Spleen (tissue), 11 donors: ENCODE data around the gene ABHD17B. TPM values are rescaled to one million over a fixed set of nuclear protein-coding genes. Genes with fewer than 3 reads are reported as not detected.

ENCODE experiments used
- DNase-seq: peaks from one replicate; pipeline ENCODE4 v3.0.0-alpha.2; 2020
- H3K27ac ChIP-seq, 8 donors: fragments of 200-600 bp; sonication (generic) in 7 of 8; 1 replicate in 4 of 8; 2 replicates in 4 of 8; pipeline versions ENCODE4 v1.5.0 to v1.8.0; 2016 to 2021; ENCODE audit warnings: inconsistent platforms in 4 of 8, mild to moderate bottlenecking in 4 of 8, moderate library complexity in 1 of 8
- H3K27me3 ChIP-seq, 7 donors: fragments of 200-600 bp; sonication (generic) in 6 of 7; replicated peaks in 1 of 7; 1 replicate in 4 of 7; 2 replicates in 3 of 7; pipeline versions ENCODE4 v1.5.0 to v1.8.0; 2016 to 2021; ENCODE audit warnings: inconsistent platforms in 3 of 7, mild to moderate bottlenecking in 1 of 7
- H3K36me3 ChIP-seq, 6 donors: fragments of 200-600 bp; sonication (generic) in 5 of 6; 1 replicate in 4 of 6; 2 replicates in 2 of 6; pipeline versions ENCODE4 v1.5.0 to v1.8.0; 2016 to 2021; ENCODE audit warnings: inconsistent platforms in 2 of 6
- H3K4me1 ChIP-seq, 6 donors: fragments of 200-600 bp; sonication (generic) in 5 of 6; 1 replicate in 3 of 6; 2 replicates in 3 of 6; pipeline versions ENCODE4 v1.5.0 to v1.8.0; 2016 to 2021; ENCODE audit warnings: inconsistent platforms in 3 of 6
- H3K4me3 ChIP-seq, 8 donors: fragments of 200-600 bp; sonication (generic) in 7 of 8; 1 replicate in 4 of 8; 2 replicates in 4 of 8; pipeline versions ENCODE4 v1.5.0 to v1.8.0; 2016 to 2021; ENCODE audit warnings: inconsistent platforms in 4 of 8, mild to moderate bottlenecking in 4 of 8, moderate library complexity in 2 of 8
- H3K9me3 ChIP-seq, 8 donors: fragments of 200-600 bp; sonication (generic) in 7 of 8; 1 replicate in 4 of 8; 2 replicates in 4 of 8; pipeline versions ENCODE4 v1.5.0 to v1.8.0; 2016 to 2021; ENCODE audit warnings: inconsistent platforms in 4 of 8
- CTCF ChIP-seq, 11 experiments: fragments of 200-600 bp in 7 of 11; fragments of 450-650 bp in 4 of 11; sonication (generic) in 4 of 11; IDR thresholded peaks in 8 of 11; conservative IDR thresholded peaks in 3 of 11; 1 replicate in 7 of 11; 2 replicates in 4 of 11; pipeline versions ENCODE4 v1.4.0 to v1.8.0; 2016 to 2021; ENCODE audit warnings: antibody characterized with exemption in 11 of 11, inconsistent platforms in 4 of 11, mild to moderate bottlenecking in 1 of 11
- POLR2A ChIP-seq, 3 donors: fragments of 450-650 bp; IDR thresholded peaks; one replicate each; pipeline ENCODE4 v1.5.1; 2017; ENCODE audit warnings: antibody characterized with exemption in 3 of 3, mild to moderate bottlenecking in 1 of 3
- POLR2AphosphoS5 ChIP-seq, 3 donors: sonication (generic); formaldehyde crosslinking; IDR thresholded peaks; one replicate each; pipeline ENCODE4 v1.5.1; 2017; ENCODE audit warnings: antibody characterized with exemption in 3 of 3
- WGBS, 5 donors: extraction: QIAGEN DNeasy Blood & Tissue Kit in 3 of 5; methylation state at CpG; one replicate each; pipeline versions ENCODE4 v1.1.5 to v1.1.7; 2013 to 2018; 5-methylcytosine and 5-hydroxymethylcytosine counted together
- intact Hi-C: fragments of 100-400 bp; cut with DNase I; formaldehyde crosslinking; loops from one replicate; pipeline ENCODE4 v1.15.0; 2023; ENCODE audit warnings: low total_unique reads
- polyA plus RNA-seq, 3 donors: library from polyadenylated mRNA; stranded (reverse); fragments of 200-250 nt; gene quantifications; one replicate each; pipeline ENCODE4 v1.2.1, GENCODE V29; 2013
- total RNA-seq, 7 donors: library from RNA; depleted of rRNA in 3 of 7; stranded (reverse); fragments of >200 nt in 3 of 7; fragmentation: NEBNext Ultra II Directional in 4 of 7; extraction: Animal tissue kit (Norgen Biotek cat#: 25700) in 4 of 7; gene quantifications; one replicate each; pipeline versions ENCODE4 v1.1.0 to v1.2.1, GENCODE V29; 2016 to 2021
- donor health status: healthy with polysubstance abuse.
- donor health status: DM: no; HTN: no; CAD: no; lungs with moderate emphysema.
- donor health status: DM: no; HTN: no; CAD: no.
- donor health status: Bipolar disorder and iron deficiency.
- donor health status: healthy.
- donor health status: DM: no; HTN: no; CAD: no.
- donor health status: DM: yes; HTN: yes; CAD: no.

The ABHD17B gene
- total and polyA plus RNA-seq, 10 donors: 3.6 to 26.6 (median 15.6) TPM

DNA sequence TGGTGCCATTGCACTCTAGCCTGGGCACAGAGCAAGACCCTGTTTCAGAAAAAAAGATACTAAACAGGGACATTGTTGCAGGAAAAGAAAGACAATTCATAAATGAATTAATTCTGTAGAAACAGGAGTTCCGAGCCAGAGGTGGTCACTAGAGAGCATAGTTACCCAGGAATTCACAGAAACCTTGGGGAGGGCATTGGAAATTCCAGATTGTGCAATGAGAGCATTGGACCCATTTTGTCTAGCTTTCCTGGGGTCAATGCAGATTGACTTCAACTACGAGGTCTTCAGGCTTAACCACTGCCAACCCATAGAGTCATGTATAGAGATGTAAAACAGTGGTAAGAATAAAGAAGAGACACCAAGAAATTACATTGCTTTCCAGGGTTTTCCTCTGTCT, 63.1 kb downstream of the ABHD17B start:
- H3K4me1 ChIP-seq: no peaks in the 10 kb centered on the region
- TF ChIP-seq POLR2AphosphoS5 (IDR thresholded peaks at IDR 0.05) (no peak), POLR2A (IDR thresholded peaks at IDR 0.05) (no peak), CTCF (IDR thresholded peaks at IDR 0.05 in 8 of 11, conservative IDR thresholded peaks at IDR 0.05 in 3 of 11) (no peak)
- H3K27ac ChIP-seq: no peak overlapping the region
- 77 to 94% (median 81%) methylated on average over 2 of the region's 2 CpGs for WGBS, 5 donors
- intact Hi-C loops: no loop called here
- no peaks in the 10 kb centered on the region for H3K27me3 ChIP-seq
- H3K4me3 ChIP-seq: no peak overlapping the region
- no peaks in the 10 kb centered on the region for H3K36me3 ChIP-seq
- peaks cover 0 to 8% (median 0%) of the 10 kb centered on the region in 8 donors for H3K9me3 ChIP-seq
- DNase-seq: no peak

DNA sequence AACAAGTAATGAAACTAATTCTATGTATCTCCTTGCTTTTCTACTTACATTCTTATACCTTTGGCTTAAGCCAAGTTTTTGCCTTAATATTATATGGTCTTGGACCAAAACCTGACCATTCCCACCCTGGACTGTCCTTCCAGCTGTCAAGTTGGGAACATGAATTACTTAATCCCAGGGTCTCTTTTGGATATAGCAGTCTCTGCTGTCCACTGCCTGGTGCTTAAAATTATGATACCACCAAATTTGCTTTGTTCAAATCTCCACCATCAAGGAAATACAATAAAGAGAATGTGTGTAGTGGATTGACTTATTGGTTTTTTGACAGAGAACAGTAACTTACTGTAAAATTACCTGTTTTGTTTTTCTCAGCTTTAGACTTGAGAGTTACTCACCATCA, 66.2 kb downstream of the ABHD17B start:
- Histone ChIP-seq H3K4me3 (no peak overlapping the region), H3K4me1 (no peaks in the 10 kb centered on the region), H3K9me3 (peaks cover 0 to 7% (median 0%) of the 10 kb centered on the region in 8 donors), H3K27me3 (no peaks in the 10 kb centered on the region), H3K36me3 (no peaks in the 10 kb centered on the region), H3K27ac (no peak overlapping the region)
- no peak for DNase-seq
- no peak for TF ChIP-seq POLR2AphosphoS5 (IDR thresholded peaks at IDR 0.05)
- no peak for TF ChIP-seq CTCF (IDR thresholded peaks at IDR 0.05 in 8 of 11, conservative IDR thresholded peaks at IDR 0.05 in 3 of 11)
- TF ChIP-seq POLR2A (IDR thresholded peaks at IDR 0.05): no peak
- intact Hi-C loops: no loop called here

DNA sequence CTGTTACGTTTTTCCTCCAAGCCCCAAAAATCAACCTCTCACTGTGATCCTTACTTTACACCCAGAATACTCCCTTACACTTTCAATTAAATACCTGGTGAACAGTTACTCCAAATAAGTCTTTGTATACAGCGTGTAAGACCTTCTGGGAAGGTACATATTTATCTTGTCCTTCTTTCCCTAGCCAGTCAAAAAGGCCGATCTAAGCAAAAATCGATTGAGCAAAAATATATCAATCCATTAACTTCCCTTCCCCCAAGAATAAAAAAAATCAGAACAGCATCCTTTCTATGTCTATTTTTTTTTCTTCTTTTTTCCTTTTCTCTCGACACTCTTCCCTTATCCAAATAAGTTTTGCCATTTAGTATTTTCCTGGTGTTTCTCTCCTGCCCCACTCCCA, 71.3 kb downstream of the ABHD17B start:
- intact Hi-C loops: no loop called here
- 87 to 95% (median 93%) methylated on average over 5 of the region's 5 CpGs for WGBS, 5 donors

GRCh38 chr9:71835596-71835995, 75.4 kb downstream of the ABHD17B start:
- intact Hi-C loops: no loop called here
- no peak for DNase-seq
- peaks cover 0 to 19% (median 8%) of the 10 kb centered on the region in 8 donors for H3K9me3 ChIP-seq
- TF ChIP-seq POLR2AphosphoS5 (IDR thresholded peaks at IDR 0.05): no peak
- no peak for TF ChIP-seq CTCF (IDR thresholded peaks at IDR 0.05 in 8 of 11, conservative IDR thresholded peaks at IDR 0.05 in 3 of 11)
- no peak for TF ChIP-seq POLR2A (IDR thresholded peaks at IDR 0.05)
- H3K27me3 ChIP-seq: no peaks in the 10 kb centered on the region
- H3K4me1 ChIP-seq: no peaks in the 10 kb centered on the region
- H3K27ac ChIP-seq: no peak overlapping the region
- H3K36me3 ChIP-seq: no peaks in the 10 kb centered on the region
- no peak overlapping the region for H3K4me3 ChIP-seq

More for the DNA sequence above, 71.3 kb downstream of the ABHD17B start:
- no peaks in the 10 kb centered on the region for H3K27me3 ChIP-seq
- no peaks in the 10 kb centered on the region for H3K4me1 ChIP-seq
- H3K4me3 ChIP-seq: no peak overlapping the region
- no peak overlapping the region for H3K27ac ChIP-seq
- no peaks in the 10 kb centered on the region for H3K36me3 ChIP-seq
- peaks cover 0 to 8% (median 3%) of the 10 kb centered on the region in 8 donors for H3K9me3 ChIP-seq
- no peak for TF ChIP-seq CTCF (IDR thresholded peaks at IDR 0.05 in 8 of 11, conservative IDR thresholded peaks at IDR 0.05 in 3 of 11)
- no peak for TF ChIP-seq POLR2AphosphoS5 (IDR thresholded peaks at IDR 0.05)
- no peak for TF ChIP-seq POLR2A (IDR thresholded peaks at IDR 0.05)
- no peak for DNase-seq
